Endothelial cell of umbilical vein (primary cell): ENCODE measurements around the gene EMD. TPM values are rescaled to one million over a fixed set of nuclear protein-coding genes. Genes with fewer than 3 reads are reported as not detected.

Experiments
- BruUV-seq: library from RNA; stranded (reverse); fragments of 400-500 nt; replicated peaks from 2 replicates; lab custom pipeline; 2021; lab: Mats Ljungman, UMichigan
- CTCF ChIA-PET: fragments of 300-600, 350-600 bp; sonication (Branson Sonifier 250); formaldehyde crosslinking; loops from one replicate; lab custom pipeline; 2021; ENCODE audit warnings: antibody characterized with exemption, inconsistent platforms; lab: Charles Lee
- POLR2A ChIA-PET: fragments of 300-600, 350-600 bp; sonication (Branson Sonifier 250); formaldehyde crosslinking; loops from one replicate; lab custom pipeline; 2021; ENCODE audit warnings: antibody characterized with exemption, inconsistent platforms; lab: Charles Lee
- DNase-seq: peaks from one replicate; pipeline ENCODE4 v3.0.0-alpha.2; 2011; ENCODE audit warnings: low read depth, low spot score
- FAIRE-seq: peaks from 2 replicates; lab custom pipeline; 2011; peaks lifted over from hg19 to GRCh38; lab: Jason Lieb, UNC
- H2AFZ ChIP-seq: 2 replicates; pipeline ENCODE4 v1.6.0; 2012; ENCODE audit warnings: low read depth, low read length, control low read depth, inconsistent platforms
- H3K27ac ChIP-seq: 2 replicates; pipeline ENCODE4 v1.5.1; 2011; ENCODE audit warnings: low read depth, mild to moderate bottlenecking, control low read depth, low read length, moderate library complexity; ENCODE audit not compliant: insufficient read depth
- H3K27me3 ChIP-seq, 2 experiments: 2 replicates each; pipeline versions ENCODE4 v1.6.0 to v1.6.1; 2011; ENCODE audit warnings: low read length in 2 of 2, mixed read lengths in 1 of 2; ENCODE audit not compliant: control insufficient read depth in 2 of 2, insufficient read depth in 2 of 2
- H3K36me3 ChIP-seq, 2 experiments: 2 replicates in 1 of 2; 3 replicates in 1 of 2; pipeline ENCODE4 v1.5.1; 2011; ENCODE audit warnings: low read length in 2 of 2, mild to moderate bottlenecking in 1 of 2, moderate library complexity in 1 of 2; ENCODE audit not compliant: control insufficient read depth in 2 of 2, insufficient read depth in 2 of 2; ENCODE audit errors: extremely low read depth in 1 of 2
- H3K4me1 ChIP-seq: 3 replicates; pipeline ENCODE4 v1.5.1; 2011; ENCODE audit warnings: mild to moderate bottlenecking, low read length; ENCODE audit not compliant: control insufficient read depth, insufficient read depth; ENCODE audit errors: extremely low read depth
- H3K4me2 ChIP-seq: 2 replicates; pipeline ENCODE4 v1.6.1; 2011; ENCODE audit warnings: low read length, control low read depth, mixed read lengths; ENCODE audit not compliant: insufficient read depth
- H3K4me3 ChIP-seq, 3 experiments: fragments of 200-600 bp in 1 of 3; sonication (generic), shearing (Covaris generic) in 1 of 3; replicated peaks in 1 of 3; 2 replicates each; pipeline ENCODE4 v1.5.1; 2011 to 2016; ENCODE audit warnings: control low read depth in 3 of 3, low read length in 3 of 3, mild to moderate bottlenecking in 2 of 3, inconsistent platforms in 1 of 3, low read depth in 1 of 3, moderate library complexity in 1 of 3; ENCODE audit not compliant: insufficient read depth in 1 of 3
- H3K79me2 ChIP-seq: 2 replicates; pipeline ENCODE4 v1.6.0; 2012; ENCODE audit warnings: low read length, inconsistent platforms; ENCODE audit not compliant: control insufficient read depth, insufficient read depth
- H3K9ac ChIP-seq: replicated peaks from 2 replicates; pipeline ENCODE3; 2011; ENCODE audit warnings: low read length, control low read depth; ENCODE audit not compliant: insufficient read depth; ENCODE audit errors: extremely low read depth
- H3K9me1 ChIP-seq: replicated peaks from 3 replicates; pipeline ENCODE4 v1.6.0; 2011; ENCODE audit warnings: mild to moderate bottlenecking, low read length; ENCODE audit not compliant: control insufficient read depth, insufficient read depth; ENCODE audit errors: extremely low read depth
- H3K9me3 ChIP-seq: replicated peaks from 2 replicates; pipeline ENCODE4 v1.5.1; 2012; ENCODE audit warnings: low read length, inconsistent platforms; ENCODE audit not compliant: control insufficient read depth, insufficient read depth
- H4K20me1 ChIP-seq: replicated peaks from 2 replicates; pipeline ENCODE3; 2011; ENCODE audit warnings: mild to moderate bottlenecking, low read length; ENCODE audit not compliant: control insufficient read depth, insufficient read depth; ENCODE audit errors: extremely low read depth
- EZH2 ChIP-seq: IDR thresholded peaks from 2 replicates; pipeline ENCODE4 v1.6.1; 2012; ENCODE audit warnings: borderline replicate concordance, low read depth, mild to moderate bottlenecking, moderate library complexity, low read length, inconsistent platforms; ENCODE audit not compliant: severe bottlenecking
- FOS ChIP-seq: IDR thresholded peaks from 2 replicates; pipeline ENCODE4 v1.6.1; 2011; ENCODE audit warnings: mild to moderate bottlenecking, low read length, moderate library complexity, borderline replicate concordance; ENCODE audit not compliant: insufficient read depth
- GATA2 ChIP-seq: IDR thresholded peaks from 2 replicates; pipeline ENCODE4 v1.7.0; 2011; ENCODE audit warnings: low read depth, mild to moderate bottlenecking, moderate library complexity, mixed read lengths, low read length; ENCODE audit not compliant: insufficient read length, insufficient read depth
- JUN ChIP-seq: IDR thresholded peaks from 2 replicates; pipeline ENCODE4 v1.6.1; 2011; ENCODE audit warnings: borderline replicate concordance, low read depth; ENCODE audit not compliant: insufficient read length, insufficient read depth
- MYC ChIP-seq: IDR thresholded peaks from one replicate; pipeline ENCODE4 v1.6.1; 2011; ENCODE audit warnings: mild to moderate bottlenecking, low read depth, low read length
- POLR2A ChIP-seq: IDR thresholded peaks from 2 replicates; pipeline ENCODE4 v1.6.1; 2012; ENCODE audit warnings: low read depth, mild to moderate bottlenecking, control low read depth, low read length
- POLR2AphosphoS5 ChIP-seq: IDR thresholded peaks from 2 replicates; pipeline ENCODE4 v1.6.1; 2012; ENCODE audit warnings: low read depth, mild to moderate bottlenecking, control low read depth, low read length, moderate library complexity; ENCODE audit not compliant: insufficient read depth
- dilution Hi-C: fragments of 300-500 bp; cut with MboI; formaldehyde crosslinking; loops from one replicate; pipeline ENCODE4 v1.15.0; 2019; ENCODE audit warnings: low sequenced_read_pairs; ENCODE audit not compliant: extremely low pct_ligation_motif_present
- intact Hi-C: fragments of 100-400 bp; cut with micrococcal nuclease; formaldehyde crosslinking; loops from one replicate; pipeline ENCODE4 v1.10.0; 2022
- polyA plus RNA-seq, 4 experiments: library from polyadenylated mRNA; depleted of rRNA in 3 of 4; stranded (reverse) in 3 of 4; unstranded in 1 of 4; fragments of >200 nt; gene quantifications; 2 replicates each; pipeline versions ENCODE4 v1.2.1 to v1.2.3, GENCODE V29; 2011 to 2012; ENCODE audit warnings: missing spikeins in 1 of 4
- total RNA-seq: library from RNA; stranded (reverse); gene quantifications from 2 replicates; pipeline ENCODE4 v1.2.3, GENCODE V29; 2021
- TF ChIP-seq, protein P1 (sequence below): IDR thresholded peaks from 2 replicates; pipeline ENCODE4 v1.6.1; 2011; ENCODE audit not compliant: insufficient read depth, insufficient read length
- TF ChIP-seq, protein P2 (sequence below), 2 donors: IDR thresholded peaks; 1 replicate in 1 of 2; 2 replicates in 1 of 2; pipeline ENCODE4 v1.5.1; 2011; ENCODE audit warnings: low read length in 2 of 2, mild to moderate bottlenecking in 2 of 2, moderate library complexity in 2 of 2, control low read depth in 1 of 2, inconsistent platforms in 1 of 2, low read depth in 1 of 2; ENCODE audit not compliant: insufficient read depth in 1 of 2; ENCODE audit errors: extremely low read depth in 1 of 2

Gene EMD
- total and polyA plus RNA-seq, 2 donors (not counting 3 experiments of a cell fraction or from before 2014, with no cell fraction given): 50.6 to 76.8 TPM

DNA sequence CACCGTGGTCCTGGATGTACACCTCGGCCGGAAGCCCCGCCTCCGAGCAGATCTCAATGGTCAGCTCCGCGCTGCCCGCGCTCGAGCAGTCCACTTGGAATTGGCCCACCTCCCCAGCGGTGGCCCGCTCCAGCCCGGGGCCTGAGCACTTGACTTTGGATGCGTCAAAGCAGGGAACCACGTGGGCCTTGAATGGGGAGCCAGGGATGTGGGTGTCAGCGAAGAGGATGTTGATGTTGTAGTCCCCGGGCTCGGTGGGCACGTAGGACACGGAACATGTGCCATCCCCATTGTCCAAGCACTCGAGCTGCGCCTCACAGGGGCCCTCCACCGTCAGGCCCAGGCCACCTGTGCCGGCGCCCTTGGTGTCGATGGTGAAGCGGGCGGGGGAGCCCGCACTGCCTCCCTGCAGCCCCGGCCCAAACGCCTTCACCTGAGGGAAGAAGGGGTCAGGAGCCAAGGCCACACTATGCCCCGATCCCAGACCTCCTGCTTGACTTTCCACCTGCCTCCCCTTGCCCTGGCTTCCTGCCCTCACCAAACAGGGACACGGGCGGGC lies 18.9 kb upstream of the EMD start:
- Histone ChIP-seq H3K9ac (no peak overlapping the region), H3K79me2 (peaks cover 78% of the 10 kb centered on the region), H3K4me1 (no peaks in the 10 kb centered on the region), H3K4me2 (no peak overlapping the region), H3K9me3 (no peaks in the 10 kb centered on the region), H3K36me3 (peaks cover 21 to 89% of the 10 kb centered on the region in 2 experiments), H3K27me3 (no peaks in the 10 kb centered on the region), H3K9me1 (no peaks in the 10 kb centered on the region), H3K27ac (no peak overlapping the region), H2AFZ (no peak overlapping the region), H4K20me1 (no peaks in the 10 kb centered on the region), H3K4me3 (no peak overlapping the region)
- ChIA-PET CTCF (no interaction called here), POLR2A (no interaction called here)
- FAIRE-seq (no peak), DNase-seq (no peak)
- BruUV-seq: no TSS peak
- dilution Hi-C loops (no loop called here), intact Hi-C loops (no loop called here)
- TF ChIP-seq MYC (no peak), FOS (no peak), JUN (no peak), GATA2 (no peak), EZH2 (no peak), POLR2A (no peak), POLR2AphosphoS5 (no peak)
- TF ChIP-seq, protein P1, sequence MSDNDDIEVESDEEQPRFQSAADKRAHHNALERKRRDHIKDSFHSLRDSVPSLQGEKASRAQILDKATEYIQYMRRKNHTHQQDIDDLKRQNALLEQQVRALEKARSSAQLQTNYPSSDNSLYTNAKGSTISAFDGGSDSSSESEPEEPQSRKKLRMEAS: no peak
- TF ChIP-seq, protein P2, sequence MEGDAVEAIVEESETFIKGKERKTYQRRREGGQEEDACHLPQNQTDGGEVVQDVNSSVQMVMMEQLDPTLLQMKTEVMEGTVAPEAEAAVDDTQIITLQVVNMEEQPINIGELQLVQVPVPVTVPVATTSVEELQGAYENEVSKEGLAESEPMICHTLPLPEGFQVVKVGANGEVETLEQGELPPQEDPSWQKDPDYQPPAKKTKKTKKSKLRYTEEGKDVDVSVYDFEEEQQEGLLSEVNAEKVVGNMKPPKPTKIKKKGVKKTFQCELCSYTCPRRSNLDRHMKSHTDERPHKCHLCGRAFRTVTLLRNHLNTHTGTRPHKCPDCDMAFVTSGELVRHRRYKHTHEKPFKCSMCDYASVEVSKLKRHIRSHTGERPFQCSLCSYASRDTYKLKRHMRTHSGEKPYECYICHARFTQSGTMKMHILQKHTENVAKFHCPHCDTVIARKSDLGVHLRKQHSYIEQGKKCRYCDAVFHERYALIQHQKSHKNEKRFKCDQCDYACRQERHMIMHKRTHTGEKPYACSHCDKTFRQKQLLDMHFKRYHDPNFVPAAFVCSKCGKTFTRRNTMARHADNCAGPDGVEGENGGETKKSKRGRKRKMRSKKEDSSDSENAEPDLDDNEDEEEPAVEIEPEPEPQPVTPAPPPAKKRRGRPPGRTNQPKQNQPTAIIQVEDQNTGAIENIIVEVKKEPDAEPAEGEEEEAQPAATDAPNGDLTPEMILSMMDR (IDR thresholded peaks at IDR 0.05; ENCODE audit: extremely low read depth in 1 of 2, insufficient read depth in 1 of 2, low read depth in 1 of 2, low read length in 2 of 2): no peak
